DMS53 (cell line): ENCODE data around the gene NFS1.
"Not testable (repeated sequence)": the region's sequence is repeated elsewhere in the genome, so short reads cannot be mapped to it uniquely, and the experiment has no call there.

Experiments
- DNase-seq: peaks from one replicate; lab custom pipeline; 2025; lab: John Stamatoyannopoulos, UW

The NFS1 gene

GRCh38 chr20:35699127-35699956 is at the start of gene NFS1, which contains the start of gene ROMO1:
NFS1 (minus strand) TSS chr20:35699352; CDS start chr20:35699288, 64 bp downstream.
ROMO1 (plus strand) TSS chr20:35699405; CDS start chr20:35699633, 228 bp downstream.
- peak; percentile 90 for DNase-seq

GRCh38 chr20:35744492-35744841 is 45.3 kb upstream of the NFS1 start:
- DNase-seq, result not testable (repeated sequence)

- peak; percentile 57 for DNase-seq
Observed at GRCh38 chr20:35743693-35744491, 44.7 kb upstream of the NFS1 start.

GRCh38 chr20:35742741-35743523 is 43.8 kb upstream of the NFS1 start:
- peak; percentile 70 for DNase-seq

- DNase-seq, result peak; percentile 100
Observed at GRCh38 chr20:35741892-35742740, 43.0 kb upstream of the NFS1 start, which contains the start of gene RBM39. RBM39 (minus strand) TSS chr20:35742260; CDS start chr20:35740874, 1,386 bp downstream.

GRCh38 chr20:35739294-35740163 is 40.4 kb upstream of the NFS1 start:
- peak; percentile 19 for DNase-seq

GRCh38 chr20:35738410-35739179 is 39.4 kb upstream of the NFS1 start:
- no peak for DNase-seq

GRCh38 chr20:35737865-35738333 is 38.7 kb upstream of the NFS1 start:
- no peak for DNase-seq

- no peak for DNase-seq
Observed at GRCh38 chr20:35735826-35736470, 36.8 kb upstream of the NFS1 start.

GRCh38 chr20:35734777-35735649 is 35.9 kb upstream of the NFS1 start:
- DNase-seq, result no peak

GRCh38 chr20:35734374-35734773 is 35.2 kb upstream of the NFS1 start:
- DNase-seq, result no peak

- no peak for DNase-seq
Observed at GRCh38 chr20:35732644-35732982, 33.5 kb upstream of the NFS1 start.

GRCh38 chr20:35731862-35732643 is 32.9 kb upstream of the NFS1 start:
- DNase-seq, result no peak

GRCh38 chr20:35731469-35731788 is 32.3 kb upstream of the NFS1 start:
- DNase-seq, result no peak

- no peak for DNase-seq
Observed at GRCh38 chr20:35730583-35731468, 31.7 kb upstream of the NFS1 start.
